Measurements from ENCODE around the gene ENGASE. TPM values are rescaled to one million over a fixed set of nuclear protein-coding genes. Genes with fewer than 3 reads are reported as not detected.

Gene ENGASE
- total and polyA plus RNA-seq, 3 donors from 2014 or later, result 20.3 to 48.5 (median 34.9) TPM

- no peak overlapping the region for H3K27ac ChIP-seq
- TF ChIP-seq CTCF (IDR thresholded peaks at IDR 0.05) (no peak), POLR2A (IDR thresholded peaks at IDR 0.05) (no peak)
- DNase-seq, result no peak
- H3K36me3 ChIP-seq (ENCODE audit: low read depth, missing control alignments), result no peaks in the 10 kb centered on the region
- H3K4me3 ChIP-seq, result no peak overlapping the region
- H3K9me3 ChIP-seq, result no peaks in the 10 kb centered on the region
- peaks cover 3% of the 10 kb centered on the region for H3K4me1 ChIP-seq
- intact Hi-C loops (cut with DNase I; ENCODE audit: low total_unique reads), result no loop called here
- WGBS, 2 donors, result 94 to 96% methylated on average over 6 of the region's 6 CpGs
- no peaks in the 10 kb centered on the region for H3K27me3 ChIP-seq
Observed at GRCh38 chr17:79039886-79040285, 34.7 kb upstream of the ENGASE start.

GRCh38 chr17:79041041-79041570 is 33.5 kb upstream of the ENGASE start:
- TF ChIP-seq CTCF (IDR thresholded peaks at IDR 0.05) (no peak), POLR2A (IDR thresholded peaks at IDR 0.05) (no peak)
- Histone ChIP-seq H3K27ac (no peak overlapping the region), H3K9me3 (no peaks in the 10 kb centered on the region), H3K4me1 (peaks cover 8% of the 10 kb centered on the region), H3K27me3 (no peaks in the 10 kb centered on the region), H3K4me3 (no peak overlapping the region), H3K36me3 (ENCODE audit: low read depth, missing control alignments) (no peaks in the 10 kb centered on the region)
- intact Hi-C loops (cut with DNase I; ENCODE audit: low total_unique reads), result no loop called here
- WGBS, 2 donors, result 92 to 93% methylated on average over 13 of the region's 13 CpGs
- no peak for DNase-seq

- intact Hi-C loops (cut with DNase I; ENCODE audit: low total_unique reads), result no loop called here
- TF ChIP-seq CTCF (IDR thresholded peaks at IDR 0.05), result no peak
- TF ChIP-seq POLR2A (IDR thresholded peaks at IDR 0.05), result no peak
- no peak overlapping the region for H3K27ac ChIP-seq
- H3K4me3 ChIP-seq, result no peak overlapping the region
- no peak for DNase-seq
- WGBS, 2 donors, result 89 to 93% methylated on average over 18 to 29 of the region's 29 CpGs
- no peaks in the 10 kb centered on the region for H3K36me3 ChIP-seq (ENCODE audit: low read depth, missing control alignments)
- no peaks in the 10 kb centered on the region for H3K9me3 ChIP-seq
- H3K4me1 ChIP-seq, result peaks cover 8% of the 10 kb centered on the region
- no peaks in the 10 kb centered on the region for H3K27me3 ChIP-seq
Observed at GRCh38 chr17:79041723-79042420, 32.8 kb upstream of the ENGASE start.

- intact Hi-C loops (cut with DNase I; ENCODE audit: low total_unique reads), result no loop called here
- Histone ChIP-seq H3K36me3 (ENCODE audit: low read depth, missing control alignments) (no peaks in the 10 kb centered on the region), H3K27me3 (no peaks in the 10 kb centered on the region), H3K9me3 (no peaks in the 10 kb centered on the region), H3K27ac (no peak overlapping the region), H3K4me1 (peaks cover 8% of the 10 kb centered on the region), H3K4me3 (no peak overlapping the region)
- 72 to 80% methylated on average over 11 to 13 of the region's 13 CpGs for WGBS, 2 donors
- peak; percentile 73 to 85 (median 73) for TF ChIP-seq CTCF (IDR thresholded peaks at IDR 0.05)
- TF ChIP-seq POLR2A (IDR thresholded peaks at IDR 0.05), result no peak
- peak; percentile 81 for DNase-seq
Observed at GRCh38 chr17:79042421-79043190, 32.0 kb upstream of the ENGASE start.

Data from testis (tissue), 3 donors.